Endothelial cell of umbilical vein (primary cell): Measurements from ENCODE around the gene BST2. TPM values are rescaled to one million over a fixed set of nuclear protein-coding genes. Genes with fewer than 3 reads are reported as not detected.
A peak's percentile ranks its signal among the peaks of the same experiment; 100 is the strongest.

Experiments used
- BruUV-seq: library from RNA; stranded (reverse); fragments of 400-500 nt; replicated peaks from 2 replicates; lab custom pipeline; 2021; lab: Mats Ljungman, UMichigan
- CTCF ChIA-PET: fragments of 300-600, 350-600 bp; sonication (Branson Sonifier 250); formaldehyde crosslinking; loops from one replicate; lab custom pipeline; 2021; ENCODE audit warnings: antibody characterized with exemption, inconsistent platforms; lab: Charles Lee
- POLR2A ChIA-PET: fragments of 300-600, 350-600 bp; sonication (Branson Sonifier 250); formaldehyde crosslinking; loops from one replicate; lab custom pipeline; 2021; ENCODE audit warnings: antibody characterized with exemption, inconsistent platforms; lab: Charles Lee
- DNase-seq: peaks from one replicate; pipeline ENCODE4 v3.0.0-alpha.2; 2011; ENCODE audit warnings: low read depth, low spot score
- FAIRE-seq: peaks from 2 replicates; lab custom pipeline; 2011; peaks lifted over from hg19 to GRCh38; lab: Jason Lieb, UNC
- H2AFZ ChIP-seq: 2 replicates; pipeline ENCODE4 v1.6.0; 2012; ENCODE audit warnings: low read depth, low read length, control low read depth, inconsistent platforms
- H3K27ac ChIP-seq: 2 replicates; pipeline ENCODE4 v1.5.1; 2011; ENCODE audit warnings: low read depth, mild to moderate bottlenecking, control low read depth, low read length, moderate library complexity; ENCODE audit not compliant: insufficient read depth
- H3K27me3 ChIP-seq, 2 experiments: 2 replicates each; pipeline versions ENCODE4 v1.6.0 to v1.6.1; 2011; ENCODE audit warnings: low read length in 2 of 2, mixed read lengths in 1 of 2; ENCODE audit not compliant: control insufficient read depth in 2 of 2, insufficient read depth in 2 of 2
- H3K36me3 ChIP-seq, 2 experiments: 2 replicates in 1 of 2; 3 replicates in 1 of 2; pipeline ENCODE4 v1.5.1; 2011; ENCODE audit warnings: low read length in 2 of 2, mild to moderate bottlenecking in 1 of 2, moderate library complexity in 1 of 2; ENCODE audit not compliant: control insufficient read depth in 2 of 2, insufficient read depth in 2 of 2; ENCODE audit errors: extremely low read depth in 1 of 2
- H3K4me1 ChIP-seq: 3 replicates; pipeline ENCODE4 v1.5.1; 2011; ENCODE audit warnings: mild to moderate bottlenecking, low read length; ENCODE audit not compliant: control insufficient read depth, insufficient read depth; ENCODE audit errors: extremely low read depth
- H3K4me2 ChIP-seq: 2 replicates; pipeline ENCODE4 v1.6.1; 2011; ENCODE audit warnings: low read length, control low read depth, mixed read lengths; ENCODE audit not compliant: insufficient read depth
- H3K4me3 ChIP-seq, 3 experiments: fragments of 200-600 bp in 1 of 3; sonication (generic), shearing (Covaris generic) in 1 of 3; replicated peaks in 1 of 3; 2 replicates each; pipeline ENCODE4 v1.5.1; 2011 to 2016; ENCODE audit warnings: control low read depth in 3 of 3, low read length in 3 of 3, mild to moderate bottlenecking in 2 of 3, inconsistent platforms in 1 of 3, low read depth in 1 of 3, moderate library complexity in 1 of 3; ENCODE audit not compliant: insufficient read depth in 1 of 3
- H3K79me2 ChIP-seq: 2 replicates; pipeline ENCODE4 v1.6.0; 2012; ENCODE audit warnings: low read length, inconsistent platforms; ENCODE audit not compliant: control insufficient read depth, insufficient read depth
- H3K9ac ChIP-seq: replicated peaks from 2 replicates; pipeline ENCODE3; 2011; ENCODE audit warnings: low read length, control low read depth; ENCODE audit not compliant: insufficient read depth; ENCODE audit errors: extremely low read depth
- H3K9me1 ChIP-seq: replicated peaks from 3 replicates; pipeline ENCODE4 v1.6.0; 2011; ENCODE audit warnings: mild to moderate bottlenecking, low read length; ENCODE audit not compliant: control insufficient read depth, insufficient read depth; ENCODE audit errors: extremely low read depth
- H3K9me3 ChIP-seq: replicated peaks from 2 replicates; pipeline ENCODE4 v1.5.1; 2012; ENCODE audit warnings: low read length, inconsistent platforms; ENCODE audit not compliant: control insufficient read depth, insufficient read depth
- H4K20me1 ChIP-seq: replicated peaks from 2 replicates; pipeline ENCODE3; 2011; ENCODE audit warnings: mild to moderate bottlenecking, low read length; ENCODE audit not compliant: control insufficient read depth, insufficient read depth; ENCODE audit errors: extremely low read depth
- CTCF ChIP-seq, 2 donors: IDR thresholded peaks; 1 replicate in 1 of 2; 2 replicates in 1 of 2; pipeline ENCODE4 v1.5.1; 2011; ENCODE audit warnings: low read length in 2 of 2, mild to moderate bottlenecking in 2 of 2, moderate library complexity in 2 of 2, control low read depth in 1 of 2, inconsistent platforms in 1 of 2, low read depth in 1 of 2; ENCODE audit not compliant: insufficient read depth in 1 of 2; ENCODE audit errors: extremely low read depth in 1 of 2
- EZH2 ChIP-seq: IDR thresholded peaks from 2 replicates; pipeline ENCODE4 v1.6.1; 2012; ENCODE audit warnings: borderline replicate concordance, low read depth, mild to moderate bottlenecking, moderate library complexity, low read length, inconsistent platforms; ENCODE audit not compliant: severe bottlenecking
- FOS ChIP-seq: IDR thresholded peaks from 2 replicates; pipeline ENCODE4 v1.6.1; 2011; ENCODE audit warnings: mild to moderate bottlenecking, low read length, moderate library complexity, borderline replicate concordance; ENCODE audit not compliant: insufficient read depth
- GATA2 ChIP-seq: IDR thresholded peaks from 2 replicates; pipeline ENCODE4 v1.7.0; 2011; ENCODE audit warnings: low read depth, mild to moderate bottlenecking, moderate library complexity, mixed read lengths, low read length; ENCODE audit not compliant: insufficient read length, insufficient read depth
- JUN ChIP-seq: IDR thresholded peaks from 2 replicates; pipeline ENCODE4 v1.6.1; 2011; ENCODE audit warnings: borderline replicate concordance, low read depth; ENCODE audit not compliant: insufficient read length, insufficient read depth
- MAX ChIP-seq: IDR thresholded peaks from 2 replicates; pipeline ENCODE4 v1.6.1; 2011; ENCODE audit not compliant: insufficient read depth, insufficient read length
- MYC ChIP-seq: IDR thresholded peaks from one replicate; pipeline ENCODE4 v1.6.1; 2011; ENCODE audit warnings: mild to moderate bottlenecking, low read depth, low read length
- POLR2A ChIP-seq: IDR thresholded peaks from 2 replicates; pipeline ENCODE4 v1.6.1; 2012; ENCODE audit warnings: low read depth, mild to moderate bottlenecking, control low read depth, low read length
- POLR2AphosphoS5 ChIP-seq: IDR thresholded peaks from 2 replicates; pipeline ENCODE4 v1.6.1; 2012; ENCODE audit warnings: low read depth, mild to moderate bottlenecking, control low read depth, low read length, moderate library complexity; ENCODE audit not compliant: insufficient read depth
- dilution Hi-C: fragments of 300-500 bp; cut with MboI; formaldehyde crosslinking; loops from one replicate; pipeline ENCODE4 v1.15.0; 2019; ENCODE audit warnings: low sequenced_read_pairs; ENCODE audit not compliant: extremely low pct_ligation_motif_present
- intact Hi-C: fragments of 100-400 bp; cut with micrococcal nuclease; formaldehyde crosslinking; loops from one replicate; pipeline ENCODE4 v1.10.0; 2022
- polyA plus RNA-seq, 4 experiments: library from polyadenylated mRNA; depleted of rRNA in 3 of 4; stranded (reverse) in 3 of 4; unstranded in 1 of 4; fragments of >200 nt; gene quantifications; 2 replicates each; pipeline versions ENCODE4 v1.2.1 to v1.2.3, GENCODE V29; 2011 to 2012; ENCODE audit warnings: missing spikeins in 1 of 4
- total RNA-seq: library from RNA; stranded (reverse); gene quantifications from 2 replicates; pipeline ENCODE4 v1.2.3, GENCODE V29; 2021

Gene BST2
- total and polyA plus RNA-seq, 2 donors (not counting 3 experiments of a cell fraction or from before 2014, with no cell fraction given): 21.2 to 146 TPM

- H3K27ac ChIP-seq: no peak overlapping the region
- H3K27me3 ChIP-seq: peaks cover 6% of the 10 kb centered on the region in 2 experiments
- intact Hi-C loops: loop anchor here (1.0 kb wide), 2 partner anchors 40 to 94 kb away; no protein-coding TSS in a partner anchor
- peak; percentile 64 for DNase-seq
- H3K9me1 ChIP-seq: no peaks in the 10 kb centered on the region
- H3K4me3 ChIP-seq: no peak overlapping the region
- POLR2A ChIA-PET: no interaction called here
- TF ChIP-seq MYC (no peak), CTCF (IDR thresholded peaks at IDR 0.05; ENCODE audit: extremely low read depth in 1 of 2, insufficient read depth in 1 of 2, low read depth in 1 of 2, low read length in 2 of 2) (peak; percentile 87 to 99)
- H4K20me1 ChIP-seq: no peaks in the 10 kb centered on the region
- H3K4me2 ChIP-seq: no peak overlapping the region
- no peaks in the 10 kb centered on the region for H3K36me3 ChIP-seq
- no peak overlapping the region for H3K9ac ChIP-seq
- H2AFZ ChIP-seq: peak overlapping the region; percentile 46
- no peaks in the 10 kb centered on the region for H3K79me2 ChIP-seq
- CTCF ChIA-PET: interaction anchor here (0.5 to 8.6 kb wide), 24 partner anchors 10 to 97 kb away, joined by 3 to 180 read pairs (median 7); partner anchors contain the start of genes DDA1, MRPL34, MVB12A and PLVAP
- peaks cover 20% of the 10 kb centered on the region for H3K4me1 ChIP-seq
- peak; percentile 78 for FAIRE-seq
- H3K9me3 ChIP-seq: no peaks in the 10 kb centered on the region
- dilution Hi-C loops: no loop called here
- BruUV-seq: no TSS peak
Observed at GRCh38 chr19:17385878-17386611, 19.4 kb downstream of the BST2 start.

DNA sequence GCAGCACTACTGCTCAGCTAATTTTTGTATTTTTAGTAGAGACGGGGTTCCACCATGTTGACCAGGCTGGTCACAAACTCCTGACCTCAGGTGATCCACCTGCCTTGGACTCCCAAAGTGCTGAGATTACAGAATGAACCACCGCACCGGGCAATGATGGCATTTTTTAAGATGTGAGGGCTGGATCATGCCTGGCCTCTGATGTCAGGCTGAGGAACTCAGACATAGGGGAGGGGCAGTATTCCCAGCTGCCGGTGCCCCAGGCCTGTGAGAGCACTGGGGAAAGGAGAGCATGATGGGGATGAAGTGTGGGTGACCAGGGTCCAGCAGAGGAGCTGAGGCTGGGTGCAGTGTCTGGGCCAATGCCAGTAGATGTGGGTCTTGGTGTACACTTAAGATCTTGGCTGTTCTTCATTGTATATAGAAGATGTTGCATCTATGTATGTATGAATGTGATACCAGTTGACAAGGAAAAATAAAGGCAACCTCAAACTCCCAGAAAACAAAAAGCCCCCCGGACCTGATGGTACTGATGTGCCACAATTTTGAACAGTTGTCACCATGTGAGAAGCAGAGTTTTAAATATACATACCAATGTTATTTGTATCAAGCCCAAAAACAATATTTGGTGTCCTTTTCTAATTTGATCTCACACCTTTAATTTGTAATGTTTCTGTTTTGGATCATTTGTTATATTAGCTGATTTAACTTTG, 24.8 kb downstream of the BST2 start:
- DNase-seq (no peak), FAIRE-seq (peak; percentile 8)
- dilution Hi-C loops: no loop called here
- POLR2A ChIA-PET: no interaction called here
- H3K27me3 ChIP-seq: no peaks in the 10 kb centered on the region
- CTCF ChIA-PET: interaction anchor here (1.0 to 1.4 kb wide), 3 partner anchors 10 to 37 kb away, joined by 3 to 5 read pairs (median 4); no protein-coding TSS in a partner anchor
- H4K20me1 ChIP-seq: no peaks in the 10 kb centered on the region
- no peak overlapping the region for H3K4me3 ChIP-seq
- no peak overlapping the region for H3K9ac ChIP-seq
- H2AFZ ChIP-seq: no peak overlapping the region
- H3K4me1 ChIP-seq: peaks cover 39% of the 10 kb centered on the region
- BruUV-seq: no TSS peak
- no peaks in the 10 kb centered on the region for H3K9me3 ChIP-seq
- no peak overlapping the region for H3K4me2 ChIP-seq
- no peaks in the 10 kb centered on the region for H3K79me2 ChIP-seq
- H3K27ac ChIP-seq: no peak overlapping the region
- no peaks in the 10 kb centered on the region for H3K36me3 ChIP-seq
- intact Hi-C loops: no loop called here
- no peak for TF ChIP-seq JUN
- no peak for TF ChIP-seq EZH2
- no peak for TF ChIP-seq MYC
- TF ChIP-seq POLR2AphosphoS5: no peak
- TF ChIP-seq POLR2A: no peak
- no peak for TF ChIP-seq MAX
- TF ChIP-seq GATA2: no peak
- TF ChIP-seq CTCF (IDR thresholded peaks at IDR 0.05; ENCODE audit: extremely low read depth in 1 of 2, insufficient read depth in 1 of 2, low read depth in 1 of 2, low read length in 2 of 2): no peak
- TF ChIP-seq FOS: no peak
- H3K9me1 ChIP-seq: no peaks in the 10 kb centered on the region
